Prostate gland (tissue), 2 donors: Measurements from ENCODE around the gene TMX2.

Experiments
- POLR2A ChIP-seq: fragments of 450-650 bp; IDR thresholded peaks from one replicate; pipeline ENCODE4 v1.6.1; 2016; ENCODE audit warnings: antibody characterized with exemption, mild to moderate bottlenecking
- TF ChIP-seq, protein P1 (sequence below), 4 experiments: fragments of 200-600 bp in 2 of 4; fragments of 450-650 bp in 2 of 4; sonication (generic) in 2 of 4; IDR thresholded peaks; 1 replicate in 3 of 4; 2 replicates in 1 of 4; pipeline ENCODE4 v1.5.1; 2016 to 2019; ENCODE audit warnings: antibody characterized with exemption in 4 of 4, mild to moderate bottlenecking in 2 of 4, moderate library complexity in 2 of 4

DNA sequence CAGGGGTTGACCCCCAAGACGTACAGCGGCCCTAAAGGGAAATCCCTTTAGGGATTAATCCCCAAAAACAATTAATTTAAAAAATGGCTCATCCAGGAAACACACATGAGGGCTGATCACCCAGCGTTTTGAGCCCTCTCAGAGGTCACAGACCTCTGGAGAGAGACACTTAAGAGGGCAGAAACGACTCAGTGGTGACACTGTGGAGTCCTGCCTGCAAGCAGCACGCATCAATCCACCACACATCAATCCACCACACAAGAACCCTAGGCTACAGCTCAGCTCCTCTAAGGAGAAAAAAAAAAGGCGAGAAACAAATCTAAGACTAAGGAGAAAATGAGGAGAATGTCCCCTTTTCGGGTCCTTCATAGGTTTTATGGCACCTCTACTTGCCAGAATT, 16.4 kb downstream of the TMX2 start:
- TF ChIP-seq, protein P1, sequence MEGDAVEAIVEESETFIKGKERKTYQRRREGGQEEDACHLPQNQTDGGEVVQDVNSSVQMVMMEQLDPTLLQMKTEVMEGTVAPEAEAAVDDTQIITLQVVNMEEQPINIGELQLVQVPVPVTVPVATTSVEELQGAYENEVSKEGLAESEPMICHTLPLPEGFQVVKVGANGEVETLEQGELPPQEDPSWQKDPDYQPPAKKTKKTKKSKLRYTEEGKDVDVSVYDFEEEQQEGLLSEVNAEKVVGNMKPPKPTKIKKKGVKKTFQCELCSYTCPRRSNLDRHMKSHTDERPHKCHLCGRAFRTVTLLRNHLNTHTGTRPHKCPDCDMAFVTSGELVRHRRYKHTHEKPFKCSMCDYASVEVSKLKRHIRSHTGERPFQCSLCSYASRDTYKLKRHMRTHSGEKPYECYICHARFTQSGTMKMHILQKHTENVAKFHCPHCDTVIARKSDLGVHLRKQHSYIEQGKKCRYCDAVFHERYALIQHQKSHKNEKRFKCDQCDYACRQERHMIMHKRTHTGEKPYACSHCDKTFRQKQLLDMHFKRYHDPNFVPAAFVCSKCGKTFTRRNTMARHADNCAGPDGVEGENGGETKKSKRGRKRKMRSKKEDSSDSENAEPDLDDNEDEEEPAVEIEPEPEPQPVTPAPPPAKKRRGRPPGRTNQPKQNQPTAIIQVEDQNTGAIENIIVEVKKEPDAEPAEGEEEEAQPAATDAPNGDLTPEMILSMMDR (IDR thresholded peaks at IDR 0.05), result no peak
- no peak for TF ChIP-seq POLR2A
